ENCODE measurements around the gene UGT8.

Gene UGT8

DNA sequence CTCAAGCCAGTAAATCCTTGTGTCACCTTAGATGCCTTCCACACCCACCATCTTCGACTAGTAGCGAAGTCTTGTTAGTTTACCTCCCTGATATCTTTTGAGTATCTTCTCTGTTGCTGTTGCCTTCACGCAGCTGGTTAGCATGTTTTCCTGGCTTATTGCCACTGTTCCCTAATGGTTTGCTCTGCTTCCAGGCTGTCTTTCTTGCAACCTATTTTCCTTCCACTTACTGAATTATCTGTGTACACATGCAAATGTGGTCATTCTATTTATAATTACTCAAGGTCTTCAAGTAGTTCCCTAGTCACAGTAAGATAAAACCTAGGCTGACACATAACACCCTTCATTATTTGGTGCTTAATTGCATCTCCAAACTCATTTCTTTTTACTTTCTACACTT is 89.5 kb downstream of the UGT8 start:
- peak in 1 of 58 donors; percentile 27 for DNase-seq

DNA sequence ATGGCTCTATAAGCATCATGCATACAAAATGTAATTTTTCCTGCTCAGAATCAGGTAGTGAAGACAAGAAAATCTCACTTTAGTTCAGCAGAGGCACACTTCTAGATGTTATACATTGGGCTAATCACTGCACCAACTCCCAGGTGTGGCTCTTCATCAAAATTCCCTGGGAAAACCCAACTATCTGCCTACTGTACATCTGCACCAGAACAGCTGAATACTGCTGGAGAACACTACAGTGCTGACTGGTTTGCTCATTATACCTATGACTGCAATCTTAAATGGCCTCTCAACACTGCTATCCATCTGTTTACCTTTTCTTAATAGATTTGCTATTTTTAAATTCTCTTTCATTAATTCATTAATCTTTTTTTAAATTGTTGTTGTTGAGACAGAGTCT is 92.0 kb downstream of the UGT8 start:
- DNase-seq = no peak

DNA sequence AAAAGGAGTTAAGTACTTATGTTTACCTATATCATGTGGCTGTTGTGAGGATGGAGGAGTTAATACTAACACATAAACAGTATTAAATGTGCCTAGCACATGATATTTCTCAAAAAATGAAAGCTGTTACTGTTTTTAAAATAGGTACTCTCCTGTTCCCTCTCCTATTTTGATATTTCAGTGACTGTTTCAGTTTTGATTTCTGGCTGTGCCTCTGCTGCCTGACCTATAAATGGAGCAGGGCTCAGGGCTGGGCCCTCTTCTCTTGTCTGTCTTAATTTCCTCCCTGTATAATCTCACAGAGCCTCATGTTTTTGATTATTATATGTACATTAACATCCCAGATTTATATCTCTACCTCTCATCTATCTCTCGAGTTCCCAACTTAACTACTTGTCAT is 93.3 kb downstream of the UGT8 start:
- DNase-seq = no peak

DNA sequence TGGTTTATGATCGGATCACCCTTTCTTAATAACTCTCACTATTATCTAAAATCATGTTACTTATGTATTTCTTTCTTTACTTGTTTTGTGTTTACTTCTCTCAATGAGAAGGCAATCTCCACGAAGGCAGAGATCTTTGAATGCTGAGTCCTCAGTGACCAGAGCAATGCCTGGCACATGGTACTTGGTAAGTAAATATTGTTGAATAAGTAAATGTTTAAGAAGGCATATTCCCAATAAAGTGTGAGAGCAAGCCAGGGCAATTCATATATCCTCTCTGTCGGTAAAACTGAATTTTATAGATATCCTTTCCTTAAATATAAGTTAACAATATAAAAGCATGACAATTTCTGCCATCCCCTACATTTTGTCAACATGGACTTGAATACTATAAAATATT is 94.4 kb downstream of the UGT8 start:
- DNase-seq = no peak

DNA sequence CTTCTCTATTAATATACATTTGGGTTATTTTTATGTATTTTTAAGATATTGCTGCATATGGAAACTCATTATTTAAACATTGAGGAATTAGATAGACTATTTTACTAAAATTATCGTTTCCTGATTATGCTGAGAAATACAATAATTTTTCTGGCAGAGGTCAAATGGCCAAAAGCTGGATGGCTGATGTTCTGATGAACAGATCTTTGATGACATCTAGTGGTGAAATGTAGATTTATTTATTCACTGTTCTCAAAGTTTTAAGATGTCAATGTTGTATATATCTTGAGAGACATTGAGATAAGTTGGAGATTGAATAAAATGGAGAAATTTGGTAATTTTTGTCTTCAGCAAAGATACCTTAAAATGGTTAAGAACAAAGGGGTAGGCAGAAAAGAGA is 96.2 kb downstream of the UGT8 start:
- DNase-seq = no peak

DNA sequence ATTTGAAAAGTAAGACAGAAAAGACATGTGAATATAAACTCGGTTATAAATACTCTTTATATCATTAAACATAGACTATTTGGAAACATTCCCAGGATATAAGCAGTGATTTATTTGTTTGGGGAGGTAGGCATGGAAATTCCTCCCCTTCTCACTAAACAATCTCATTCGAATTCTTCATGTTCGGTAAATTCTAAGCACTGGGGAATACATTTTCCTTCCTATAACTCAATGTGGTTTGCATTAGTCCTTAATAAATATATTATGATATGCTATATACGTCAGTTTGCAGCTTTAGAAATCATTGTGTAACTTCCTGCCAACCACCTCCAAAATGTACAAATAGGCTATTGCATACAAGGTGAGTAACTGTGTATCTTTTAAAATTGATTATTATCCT is 99.6 kb downstream of the UGT8 start:
- no peak for DNase-seq

DNA sequence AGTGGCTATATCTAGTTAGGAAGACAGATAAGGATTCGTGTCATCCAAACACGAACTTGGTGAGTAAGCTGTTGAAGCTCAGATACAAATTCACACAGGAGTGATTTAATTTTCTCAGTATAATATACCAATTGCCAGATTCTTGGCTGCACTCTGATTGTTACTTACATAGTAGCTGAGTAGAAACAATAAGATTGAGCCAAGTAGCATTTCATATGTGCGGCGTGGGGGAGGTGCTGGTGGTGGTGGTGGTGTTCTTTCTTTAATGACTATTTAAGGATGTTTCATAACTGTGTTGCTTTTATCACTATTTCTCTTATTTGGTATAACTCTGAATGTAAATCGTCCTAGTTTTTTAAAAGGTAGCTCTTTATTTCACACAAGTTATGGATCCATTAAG is 102.9 kb downstream of the UGT8 start:
- peak in 1 of 58 donors; percentile 1 for DNase-seq

DNA sequence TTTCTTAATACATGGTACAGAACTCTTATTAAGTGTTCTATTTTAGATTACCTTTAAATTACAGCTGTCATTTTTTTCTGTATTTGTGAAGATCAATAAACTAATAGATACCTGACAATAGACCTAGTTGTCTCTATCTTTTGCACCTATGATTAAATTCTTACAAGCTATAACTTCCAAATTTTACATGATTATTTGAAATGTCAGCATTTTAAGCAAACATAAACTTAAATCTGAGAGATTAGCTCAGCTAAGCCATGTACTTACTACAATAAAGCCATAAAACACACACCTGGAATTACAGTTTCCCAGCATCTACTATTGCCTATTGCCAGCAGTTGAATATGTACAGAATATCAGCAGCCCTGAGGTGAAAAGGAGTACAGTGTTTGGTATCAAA is 118.8 kb downstream of the UGT8 start:
- DNase-seq = no peak

DNA sequence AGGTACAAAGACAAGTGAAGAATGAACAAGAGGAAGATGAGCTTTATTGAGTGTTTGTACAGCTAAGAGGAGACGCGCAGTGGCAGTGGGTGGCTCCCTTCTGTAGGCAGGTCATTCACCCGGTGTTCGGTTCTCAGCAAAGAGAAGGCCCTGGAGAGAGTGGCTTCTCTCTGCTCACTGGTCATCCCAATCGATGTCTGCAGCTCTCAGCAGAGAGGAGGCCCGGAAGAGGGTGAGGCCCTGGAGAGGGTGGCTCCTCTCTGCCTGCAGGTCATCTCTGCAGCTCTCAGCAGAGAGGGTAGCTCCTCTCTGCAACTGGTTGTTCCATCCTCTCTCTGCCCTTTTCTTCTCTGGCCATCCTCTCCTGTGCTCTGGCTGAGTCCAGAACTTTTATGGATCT is 126.5 kb downstream of the UGT8 start:
- DNase-seq = no peak

DNA sequence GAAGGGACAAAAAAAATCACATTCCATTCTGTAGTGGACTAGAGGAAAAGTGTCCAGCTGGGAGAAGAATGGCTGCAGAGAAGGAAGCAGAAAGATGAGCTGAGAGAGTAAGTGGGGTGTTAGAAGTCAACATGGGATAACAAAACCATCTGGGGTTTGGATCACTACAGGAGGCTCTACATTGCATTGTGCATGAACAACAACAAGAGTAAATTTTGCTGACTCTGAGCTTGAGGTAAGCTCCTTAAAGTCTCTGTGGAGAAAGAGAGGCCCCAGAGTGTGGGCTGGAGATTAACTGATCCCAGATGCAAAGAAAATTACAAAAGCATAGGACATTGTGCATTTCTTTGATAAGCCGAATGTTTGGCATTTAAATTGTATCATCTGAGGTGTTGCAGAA is 128.9 kb downstream of the UGT8 start:
- no peak for DNase-seq

Measured in anterior cingulate cortex (tissue), 58 donors.